SHP77 treated with DMSO at 0.1 percent for 48 hours (cell line): ENCODE data around the gene HNRNPR.

Experiments used
- DNase-seq: peaks from one replicate; lab custom pipeline; 2025; lab: John Stamatoyannopoulos, UW

The HNRNPR gene

GRCh38 chr1:23369335-23370013 lies 25.4 kb upstream of the HNRNPR start, which contains the start of gene ZNF436:
TSS of gene ZNF436 (minus strand) at chr1:23369836. CDS start at chr1:23368005, 1,831 bp downstream.
- peak; percentile 60 for DNase-seq

GRCh38 chr1:23368562-23369334 lies 24.7 kb upstream of the HNRNPR start:
- DNase-seq: peak; percentile 60

GRCh38 chr1:23367791-23368561 lies 23.9 kb upstream of the HNRNPR start:
- peak; percentile 97 for DNase-seq

- DNase-seq: no peak
These were observed 23.3 kb upstream of the HNRNPR start for GRCh38 chr1:23367451-23367790.

GRCh38 chr1:23366598-23366997 lies 22.5 kb upstream of the HNRNPR start:
- no peak for DNase-seq

- DNase-seq: no peak
These were observed 22.1 kb upstream of the HNRNPR start for GRCh38 chr1:23366146-23366545.

GRCh38 chr1:23362218-23362713 lies 18.2 kb upstream of the HNRNPR start:
- no peak for DNase-seq

- no peak for DNase-seq
These were observed 14.3 kb upstream of the HNRNPR start for GRCh38 chr1:23358310-23358875.

- no peak for DNase-seq
These were observed 13.2 kb upstream of the HNRNPR start for GRCh38 chr1:23357138-23357908.

GRCh38 chr1:23356471-23357137 lies 12.5 kb upstream of the HNRNPR start:
- no peak for DNase-seq

- DNase-seq: no peak
These were observed 10.2 kb upstream of the HNRNPR start for GRCh38 chr1:23354245-23354644.

GRCh38 chr1:23352096-23352695 lies 8.1 kb upstream of the HNRNPR start:
- DNase-seq: no peak

GRCh38 chr1:23345920-23346319 lies 1.8 kb upstream of the HNRNPR start:
- no peak for DNase-seq

- DNase-seq: peak; percentile 8
These were observed 946 bp upstream of the HNRNPR start for GRCh38 chr1:23344987-23345472.

GRCh38 chr1:23343221-23344110 lies 618 bp downstream of the HNRNPR start:
- DNase-seq: no peak

- DNase-seq: no peak
These were observed 2.0 kb downstream of the HNRNPR start for GRCh38 chr1:23341931-23342692.

GRCh38 chr1:23339632-23340031 lies 4.5 kb downstream of the HNRNPR start:
- no peak for DNase-seq

GRCh38 chr1:23337869-23338268 lies 6.2 kb downstream of the HNRNPR start:
- no peak for DNase-seq

- no peak for DNase-seq
These were observed 12.4 kb downstream of the HNRNPR start for GRCh38 chr1:23331713-23332112.
